HG02798 (cell line): ENCODE measurements around the gene ALKBH1.
"Not testable (repeated sequence)": the region's sequence is repeated elsewhere in the genome, so short reads cannot be mapped to it uniquely, and the experiment has no call there.

ENCODE experiments used
- ATAC-seq: cut with Tn5 transposase; IDR thresholded peaks from one replicate; pipeline ENCODE4 v1.9.1; 2021; ENCODE audit warnings: mild to moderate bottlenecking; ENCODE audit not compliant: unreplicated experiment, poor library complexity

ALKBH1 gene

GRCh38 chr14:77635869-77636268 is 72.0 kb downstream of the ALKBH1 start:
- not testable (repeated sequence) for ATAC-seq

- ATAC-seq = not testable (repeated sequence)
Measured at GRCh38 chr14:77635466-77635865, 72.4 kb downstream of the ALKBH1 start.

GRCh38 chr14:77630111-77630510 is 77.7 kb downstream of the ALKBH1 start:
- ATAC-seq = no peak

GRCh38 chr14:77625360-77625759 is 82.5 kb downstream of the ALKBH1 start:
- ATAC-seq = no peak

- ATAC-seq = no peak
Measured at GRCh38 chr14:77623201-77623600, 84.6 kb downstream of the ALKBH1 start.
